Measurements from ENCODE around the gene ERG. TPM values are rescaled to one million over a fixed set of nuclear protein-coding genes. Genes with fewer than 3 reads are reported as not detected.

The ERG gene
- total RNA-seq, 1 donor from 2014 or later = not detected

- Mint-ChIP-seq H3K27ac (ENCODE audit: unreplicated experiment) (no peak overlapping the region), H3K4me3 (ENCODE audit: unreplicated experiment) (no peak overlapping the region), H3K9me3 (ENCODE audit: unreplicated experiment) (no peaks in the 10 kb centered on the region), H3K4me1 (ENCODE audit: low read depth, unreplicated experiment) (no peaks in the 10 kb centered on the region), H3K27me3 (ENCODE audit: unreplicated experiment) (peaks cover 2% of the 10 kb centered on the region), H3K36me3 (ENCODE audit: unreplicated experiment) (no peaks in the 10 kb centered on the region)
- DNase-seq = no peak
- no peak for TF ChIP-seq CTCF (IDR thresholded peaks at IDR 0.05; ENCODE audit: partially characterized antibody, unreplicated experiment)
Measured at GRCh38 chr21:38524168-38525153, 26.2 kb upstream of the ERG start.

GRCh38 chr21:38520511-38520910 lies 22.2 kb upstream of the ERG start:
- no peak for DNase-seq
- Mint-ChIP-seq H3K4me1 (ENCODE audit: low read depth, unreplicated experiment) (no peaks in the 10 kb centered on the region), H3K27me3 (ENCODE audit: unreplicated experiment) (peaks cover 2% of the 10 kb centered on the region), H3K9me3 (ENCODE audit: unreplicated experiment) (peaks cover 2% of the 10 kb centered on the region), H3K4me3 (ENCODE audit: unreplicated experiment) (no peak overlapping the region), H3K27ac (ENCODE audit: unreplicated experiment) (no peak overlapping the region), H3K36me3 (ENCODE audit: unreplicated experiment) (no peaks in the 10 kb centered on the region)
- no peak for TF ChIP-seq CTCF (IDR thresholded peaks at IDR 0.05; ENCODE audit: partially characterized antibody, unreplicated experiment)

GRCh38 chr21:38511662-38512243 lies 13.5 kb upstream of the ERG start:
- no peak for DNase-seq
- no peaks in the 10 kb centered on the region for H3K9me3 Mint-ChIP-seq (ENCODE audit: unreplicated experiment)
- no peak overlapping the region for H3K27ac Mint-ChIP-seq (ENCODE audit: unreplicated experiment)
- H3K4me3 Mint-ChIP-seq (ENCODE audit: unreplicated experiment) = no peak overlapping the region
- peaks cover 9% of the 10 kb centered on the region for H3K4me1 Mint-ChIP-seq (ENCODE audit: low read depth, unreplicated experiment)
- no peak for TF ChIP-seq CTCF (IDR thresholded peaks at IDR 0.05; ENCODE audit: partially characterized antibody, unreplicated experiment)
- H3K36me3 Mint-ChIP-seq (ENCODE audit: unreplicated experiment) = no peaks in the 10 kb centered on the region
- peaks cover 1% of the 10 kb centered on the region for H3K27me3 Mint-ChIP-seq (ENCODE audit: unreplicated experiment)

GRCh38 chr21:38511198-38511597 lies 12.9 kb upstream of the ERG start:
- Mint-ChIP-seq H3K4me1 (ENCODE audit: low read depth, unreplicated experiment) (peaks cover 12% of the 10 kb centered on the region), H3K9me3 (ENCODE audit: unreplicated experiment) (no peaks in the 10 kb centered on the region), H3K4me3 (ENCODE audit: unreplicated experiment) (no peak overlapping the region), H3K27ac (ENCODE audit: unreplicated experiment) (no peak overlapping the region), H3K27me3 (ENCODE audit: unreplicated experiment) (peaks cover 1% of the 10 kb centered on the region), H3K36me3 (ENCODE audit: unreplicated experiment) (no peaks in the 10 kb centered on the region)
- TF ChIP-seq CTCF (IDR thresholded peaks at IDR 0.05; ENCODE audit: partially characterized antibody, unreplicated experiment) = no peak
- no peak for DNase-seq
